T-helper 2 cell treated with Interferon-gamma antibody and Interleukin-4, amounts not matched to agents 5 μg/mL and 100 μg/mL, for 36 hours (primary cell): ENCODE results near the gene SFPQ.
"Not testable (repeated sequence)": the region's sequence is repeated elsewhere in the genome, so short reads cannot be mapped to it uniquely, and the experiment has no call there.

ENCODE experiments used
- DNase-seq: peaks from one replicate; pipeline ENCODE4 v3.0.0; 2021; ENCODE audit warnings: low spot score
- H3K27ac Mint-ChIP-seq: one replicate; pipeline ENCODE4 v1.8.0; 2021; ENCODE audit warnings: mild to moderate bottlenecking, mixed read lengths
- H3K27me3 Mint-ChIP-seq: one replicate; pipeline ENCODE4 v1.8.0; 2021; ENCODE audit warnings: low read depth, mixed read lengths
- H3K36me3 Mint-ChIP-seq: one replicate; pipeline ENCODE4 v1.8.0; 2021; ENCODE audit warnings: low read depth, mixed read lengths
- H3K4me1 Mint-ChIP-seq: one replicate; pipeline ENCODE4 v1.8.0; 2021; ENCODE audit warnings: low read depth, mixed read lengths
- H3K4me3 Mint-ChIP-seq: one replicate; pipeline ENCODE4 v1.8.0; 2022; ENCODE audit warnings: mild to moderate bottlenecking, moderate library complexity, mixed read lengths
- H3K9me3 Mint-ChIP-seq: one replicate; pipeline ENCODE4 v1.8.0; 2021; ENCODE audit warnings: mixed read lengths

SFPQ gene

GRCh38 chr1:35142294-35142693 lies 50.7 kb downstream of the SFPQ start:
- not testable (repeated sequence) for DNase-seq, H3K36me3 Mint-ChIP-seq, H3K4me1 Mint-ChIP-seq

DNA sequence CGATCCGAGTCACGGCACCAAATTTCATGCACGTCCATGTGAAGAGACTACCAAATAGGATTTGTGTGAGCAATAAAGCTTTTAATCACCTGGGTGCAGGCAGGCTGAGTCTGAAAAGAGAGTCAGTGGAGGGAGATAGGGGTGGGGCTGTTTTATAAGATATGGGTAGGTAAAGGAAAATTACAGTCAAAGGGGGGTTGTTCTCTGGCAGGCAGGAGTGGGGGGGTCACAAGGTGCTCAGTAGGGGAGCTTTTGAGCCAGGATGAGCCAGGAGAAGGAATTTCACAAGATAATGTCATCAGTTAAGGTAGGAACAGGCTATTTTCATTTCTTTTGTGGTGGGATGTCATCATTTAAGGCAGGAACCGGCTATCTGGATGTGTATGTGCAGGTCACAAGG lies 55.4 kb downstream of the SFPQ start:
- not testable (repeated sequence) for DNase-seq, H3K9me3 Mint-ChIP-seq, H3K4me3 Mint-ChIP-seq, H3K27ac Mint-ChIP-seq, H3K4me1 Mint-ChIP-seq, H3K36me3 Mint-ChIP-seq
- H3K27me3 Mint-ChIP-seq = peaks cover 11% of the 10 kb centered on the region

More at GRCh38 chr1:35142294-35142693, 50.7 kb downstream of the SFPQ start:
- H3K4me3 Mint-ChIP-seq, H3K27me3 Mint-ChIP-seq, H3K27ac Mint-ChIP-seq, H3K9me3 Mint-ChIP-seq: not testable (repeated sequence)

DNA sequence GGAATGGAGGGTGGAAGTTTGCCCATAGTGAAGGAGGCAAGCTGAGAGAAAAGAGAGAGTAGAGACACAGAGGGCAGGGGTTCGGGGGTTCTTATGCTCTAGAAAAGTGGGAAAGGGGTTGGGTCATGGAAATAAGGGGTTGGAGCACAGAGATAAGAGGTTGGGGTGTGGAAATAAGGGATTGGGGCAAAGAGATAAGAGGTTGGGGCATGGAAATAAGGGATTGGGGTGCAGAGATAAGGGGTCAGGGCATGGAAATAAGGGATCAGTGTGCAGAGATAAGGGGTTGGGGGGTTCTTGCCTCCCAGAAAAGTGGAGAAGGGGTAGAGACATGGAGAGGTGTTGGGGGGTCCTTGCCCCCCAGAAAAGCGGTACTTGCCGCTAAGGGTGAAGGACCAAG lies 56.2 kb downstream of the SFPQ start:
- no peak for DNase-seq
- no peaks in the 10 kb centered on the region for H3K36me3 Mint-ChIP-seq
- H3K27me3 Mint-ChIP-seq = peaks cover 8% of the 10 kb centered on the region
- H3K27ac Mint-ChIP-seq = no peak overlapping the region
- H3K9me3 Mint-ChIP-seq = no peaks in the 10 kb centered on the region
- H3K4me3 Mint-ChIP-seq = no peak overlapping the region
- H3K4me1 Mint-ChIP-seq = no peaks in the 10 kb centered on the region
